HG03439 (cell line): ENCODE measurements around the gene TMEM200A.

Experiments
- ATAC-seq: cut with Tn5 transposase; IDR thresholded peaks from one replicate; pipeline ENCODE4 v1.9.1; 2021; ENCODE audit warnings: mild to moderate bottlenecking, moderate library complexity; ENCODE audit not compliant: unreplicated experiment

TMEM200A gene

GRCh38 chr6:130423044-130423443 lies 57.2 kb downstream of the TMEM200A start:
- no peak for ATAC-seq

GRCh38 chr6:130424710-130425109 lies 58.9 kb downstream of the TMEM200A start:
- ATAC-seq = no peak

- ATAC-seq = no peak
Observed at GRCh38 chr6:130425537-130425936, 59.7 kb downstream of the TMEM200A start.

GRCh38 chr6:130426066-130426721 lies 60.4 kb downstream of the TMEM200A start:
- ATAC-seq = no peak

GRCh38 chr6:130431346-130431852 lies 65.6 kb downstream of the TMEM200A start:
- no peak for ATAC-seq

GRCh38 chr6:130432838-130433237 lies 67.0 kb downstream of the TMEM200A start:
- ATAC-seq = no peak

- no peak for ATAC-seq
Observed at GRCh38 chr6:130434174-130434873, 68.5 kb downstream of the TMEM200A start.

GRCh38 chr6:130435181-130435580 lies 69.4 kb downstream of the TMEM200A start:
- ATAC-seq = no peak

- no peak for ATAC-seq
Observed at GRCh38 chr6:130437961-130438360, 72.1 kb downstream of the TMEM200A start.

GRCh38 chr6:130447374-130447773 lies 81.6 kb downstream of the TMEM200A start:
- ATAC-seq = no peak

- no peak for ATAC-seq
Observed at GRCh38 chr6:130452336-130452735, 86.5 kb downstream of the TMEM200A start.

GRCh38 chr6:130453230-130453629 lies 87.4 kb downstream of the TMEM200A start:
- ATAC-seq = no peak

- no peak for ATAC-seq
Observed at GRCh38 chr6:130457605-130458004, 91.8 kb downstream of the TMEM200A start.

- no peak for ATAC-seq
Observed at GRCh38 chr6:130459316-130459715, 93.5 kb downstream of the TMEM200A start.

GRCh38 chr6:130460934-130461333 lies 95.1 kb downstream of the TMEM200A start:
- ATAC-seq = no peak

GRCh38 chr6:130466052-130466747 lies 100.4 kb downstream of the TMEM200A start:
- no peak for ATAC-seq

GRCh38 chr6:130466748-130467061 lies 100.9 kb downstream of the TMEM200A start:
- ATAC-seq = no peak

GRCh38 chr6:130467146-130468050 lies 101.6 kb downstream of the TMEM200A start:
- ATAC-seq = no peak

GRCh38 chr6:130470766-130471165 lies 104.9 kb downstream of the TMEM200A start:
- ATAC-seq = no peak

GRCh38 chr6:130473886-130474285 lies 108.1 kb downstream of the TMEM200A start:
- no peak for ATAC-seq
